Panc1 (cell line): ENCODE measurements around the gene NLRP10.

Experiments
- CTCF ChIP-seq: fragments of 450-650 bp; IDR thresholded peaks from 2 replicates; pipeline ENCODE4 v1.5.1; 2017; ENCODE audit warnings: mild to moderate bottlenecking
- POLR2AphosphoS5 ChIP-seq: IDR thresholded peaks from 2 replicates; pipeline ENCODE4 v1.6.1; 2012; ENCODE audit warnings: mild to moderate bottlenecking, low read depth, low read length, moderate library complexity

DNA sequence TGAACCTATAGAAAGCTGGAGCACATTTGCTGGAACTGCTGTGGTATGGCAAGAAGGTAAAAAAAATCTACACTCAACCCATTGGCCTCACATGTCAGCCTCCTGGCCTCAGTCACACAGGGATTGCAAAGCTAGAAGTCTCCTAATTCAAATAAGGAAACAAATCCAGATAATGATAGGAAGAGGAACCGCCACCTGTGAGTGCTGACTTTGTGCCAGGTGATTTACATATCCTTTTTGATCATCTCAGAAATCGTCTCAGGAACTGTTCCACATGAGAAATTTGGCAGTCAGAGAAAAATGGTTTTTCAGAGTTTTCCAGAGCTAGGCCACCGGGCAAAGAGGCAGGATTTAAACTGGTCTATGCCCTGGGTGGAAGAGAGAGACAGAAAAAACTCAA lies 986 bp downstream of the NLRP10 start:
- no peak for TF ChIP-seq CTCF
- no peak for TF ChIP-seq POLR2AphosphoS5
